ENCODE results near the gene RBM11. TPM values are rescaled to one million over a fixed set of nuclear protein-coding genes. Genes with fewer than 3 reads are reported as not detected.

The RBM11 gene
- total and polyA plus RNA-seq, 2 of the 8 experiments (the other 6 are each of a cell fraction or from before 2014, with no cell fraction given) = 3.9 to 10.1 TPM

DNA sequence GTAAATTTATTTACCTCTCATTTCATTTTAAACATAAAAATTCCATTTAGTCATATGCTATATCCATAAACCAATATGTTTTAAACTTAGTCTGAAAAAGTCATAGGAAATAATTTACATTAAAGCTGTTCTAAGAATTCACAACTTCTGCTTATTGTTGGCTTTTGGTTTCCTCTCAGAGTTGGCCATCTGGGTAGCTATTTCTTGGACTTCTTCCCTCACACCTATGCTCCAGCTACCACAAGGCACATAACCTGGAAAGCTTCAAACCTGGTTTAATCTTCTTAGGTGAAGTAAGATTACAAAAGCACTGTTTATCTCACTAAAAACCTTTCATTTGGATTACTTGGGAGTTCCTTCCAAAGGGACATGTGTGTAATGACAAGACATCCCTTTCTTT is 29.8 kb downstream of the RBM11 start:
- Histone ChIP-seq H3K27me3 (replicated peaks in 1 of 4; ENCODE audit: control insufficient read depth in 3 of 4, extremely low read depth in 1 of 4, insufficient read depth in 3 of 4, low read length in 3 of 4) (no peaks in the 10 kb centered on the region), H2BK5ac (ENCODE audit: low read depth, low read length) (no peak overlapping the region), H3K56ac (replicated peaks; ENCODE audit: insufficient read length, low read depth, low read length) (no peak overlapping the region), H3K36me3 (ENCODE audit: control insufficient read depth in 2 of 4, insufficient read depth in 4 of 4, low read length in 3 of 4) (no peaks in the 10 kb centered on the region), H4K20me1 (replicated peaks in 1 of 2; ENCODE audit: control insufficient read depth in 1 of 2, insufficient read depth in 2 of 2, low read length in 2 of 2) (no peaks in the 10 kb centered on the region), H3K14ac (ENCODE audit: insufficient read length) (no peak overlapping the region), H2AFZ (ENCODE audit: low read length) (no peak overlapping the region), H4K8ac (ENCODE audit: extremely low read depth, insufficient read depth, low read length) (no peak overlapping the region), H2BK15ac (ENCODE audit: low read length) (no peak overlapping the region), H2BK120ac (replicated peaks; ENCODE audit: low read depth, low read length) (no peak overlapping the region), H3K9ac (replicated peaks in 1 of 4; ENCODE audit: extremely low read depth in 1 of 4, low read depth in 3 of 4, low read length in 3 of 4) (no peak overlapping the region), H3K23ac (ENCODE audit: insufficient read length) (no peak overlapping the region), H2BK20ac (ENCODE audit: low read length) (no peak overlapping the region), H3K4me3 (ENCODE audit: extremely low read depth in 1 of 4, insufficient read depth in 2 of 4, low read depth in 3 of 4, low read length in 4 of 4) (no peak overlapping the region), H4K91ac (replicated peaks; ENCODE audit: insufficient read length, low read length) (no peak overlapping the region), H3K23me2 (ENCODE audit: low read depth, low read length) (no peaks in the 10 kb centered on the region), H2AK5ac (ENCODE audit: low read depth, low read length) (no peak overlapping the region), H3K27ac (ENCODE audit: low read depth, low read length) (no peak overlapping the region), H3K18ac (ENCODE audit: extremely low read depth, low read length) (no peak overlapping the region), H3K4me1 (replicated peaks in 1 of 4; ENCODE audit: control insufficient read depth in 3 of 4, insufficient read depth in 4 of 4, low read length in 3 of 4) (no peaks in the 10 kb centered on the region), H3K9me3 (ENCODE audit: insufficient read depth in 2 of 2, low read depth in 1 of 2, low read length in 1 of 2) (no peaks in the 10 kb centered on the region), H3K4me2 (ENCODE audit: insufficient read depth in 1 of 2, low read depth in 2 of 2, low read length in 2 of 2) (no peak overlapping the region), H3K4ac (replicated peaks; ENCODE audit: insufficient read length, low read depth, low read length) (no peak overlapping the region), H2BK12ac (ENCODE audit: low read depth, low read length) (no peak overlapping the region), H3K79me1 (ENCODE audit: low read depth, low read length) (no peaks in the 10 kb centered on the region), H3K79me2 (ENCODE audit: control insufficient read depth in 1 of 2, insufficient read depth in 2 of 2, low read length in 2 of 2) (no peaks in the 10 kb centered on the region), H4K5ac (ENCODE audit: insufficient read length, low read depth, low read length) (no peak overlapping the region)
- no peak for DNase-seq (ENCODE audit: low read depth in 1 of 2, low spot score in 2 of 2)
- no peak for FAIRE-seq
- CTCF ChIA-PET (ENCODE audit: partially characterized antibody) = interaction anchor here (0.9 kb wide), 1 partner anchor 14 kb away, joined by 4 read pairs; no protein-coding TSS in a partner anchor
- POLR2A ChIA-PET (ENCODE audit: partially characterized antibody) = no interaction called here
- TF ChIP-seq TAF7 (optimal IDR thresholded peaks at IDR 0.05; ENCODE audit: borderline replicate concordance, low read depth, low read length) (no peak), POLR2A (IDR thresholded peaks at IDR 0.05; ENCODE audit: control extremely low read depth in 1 of 2, low read depth in 2 of 2, low read length in 2 of 2) (no peak), RBBP5 (IDR thresholded peaks at IDR 0.05; ENCODE audit: borderline replicate concordance, low read depth, low read length) (no peak), GTF2F1 (IDR thresholded peaks at IDR 0.05; ENCODE audit: borderline replicate concordance, low read depth, low read length) (no peak), TEAD4 (IDR thresholded peaks at IDR 0.05; ENCODE audit: low read depth, low read length) (no peak), SP1 (IDR thresholded peaks at IDR 0.05; ENCODE audit: low read depth, low read length) (no peak), PHF8 (conservative IDR thresholded peaks at IDR 0.05; ENCODE audit: low read depth, low read length) (no peak), HDAC2 (IDR thresholded peaks at IDR 0.05; ENCODE audit: borderline replicate concordance in 1 of 2, low read depth in 2 of 2, low read length in 2 of 2) (no peak), BRCA1 (IDR thresholded peaks at IDR 0.05; ENCODE audit: low read depth, low read length) (no peak), SIX5 (IDR thresholded peaks at IDR 0.05; ENCODE audit: low read depth, low read length) (no peak), NRF1 (IDR thresholded peaks at IDR 0.05; ENCODE audit: low read depth, low read length) (no peak), CHD1 (IDR thresholded peaks at IDR 0.05; ENCODE audit: low read depth, low read length) (no peak)
- TF ChIP-seq, protein P1, sequence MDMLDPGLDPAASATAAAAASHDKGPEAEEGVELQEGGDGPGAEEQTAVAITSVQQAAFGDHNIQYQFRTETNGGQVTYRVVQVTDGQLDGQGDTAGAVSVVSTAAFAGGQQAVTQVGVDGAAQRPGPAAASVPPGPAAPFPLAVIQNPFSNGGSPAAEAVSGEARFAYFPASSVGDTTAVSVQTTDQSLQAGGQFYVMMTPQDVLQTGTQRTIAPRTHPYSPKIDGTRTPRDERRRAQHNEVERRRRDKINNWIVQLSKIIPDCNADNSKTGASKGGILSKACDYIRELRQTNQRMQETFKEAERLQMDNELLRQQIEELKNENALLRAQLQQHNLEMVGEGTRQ (IDR thresholded peaks at IDR 0.05; ENCODE audit: low read length) = no peak
